NCI-H2107 treated with DMSO at 0.1 percent for 48 hours (cell line): ENCODE results near the gene ACSF3.
"Not testable (repeated sequence)": the region's sequence is repeated elsewhere in the genome, so short reads cannot be mapped to it uniquely, and the experiment has no call there.

Experiments used
- DNase-seq: peaks from one replicate; lab custom pipeline; 2025; ENCODE audit not compliant: unreplicated experiment; lab: John Stamatoyannopoulos, UW

The ACSF3 gene

DNA sequence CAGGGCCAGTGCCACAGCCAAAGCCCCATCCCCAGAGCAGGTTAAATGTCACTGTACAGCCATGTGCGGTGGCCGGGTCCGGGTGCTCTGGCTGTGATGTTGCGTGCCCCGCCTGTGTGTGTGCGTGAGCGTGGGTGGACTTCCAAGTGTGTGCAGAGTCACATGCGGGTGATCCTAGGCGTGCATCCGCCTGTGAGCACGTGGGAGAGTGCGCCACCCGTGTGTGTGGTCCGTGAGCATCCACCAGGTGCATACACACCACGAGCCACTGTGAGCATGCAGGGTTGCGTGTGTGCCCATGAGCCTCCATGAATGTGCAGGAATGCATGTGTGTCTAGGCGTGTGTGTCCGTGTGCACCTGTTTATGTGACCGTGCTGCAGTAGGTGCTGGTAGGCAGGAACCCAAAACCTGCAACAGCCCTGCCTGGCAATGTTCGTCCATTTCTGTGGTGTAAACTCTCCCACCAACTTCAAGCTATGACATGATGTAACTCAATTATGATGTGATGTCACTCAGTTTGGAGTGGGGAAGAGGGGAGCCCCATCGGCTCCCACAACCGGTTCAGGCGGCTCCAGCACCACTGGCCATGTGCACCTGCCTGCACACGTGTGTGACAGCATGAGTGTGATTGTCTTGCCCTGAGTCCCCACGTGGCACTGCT is 37.6 kb upstream of the ACSF3 start:
- DNase-seq: no peak

DNA sequence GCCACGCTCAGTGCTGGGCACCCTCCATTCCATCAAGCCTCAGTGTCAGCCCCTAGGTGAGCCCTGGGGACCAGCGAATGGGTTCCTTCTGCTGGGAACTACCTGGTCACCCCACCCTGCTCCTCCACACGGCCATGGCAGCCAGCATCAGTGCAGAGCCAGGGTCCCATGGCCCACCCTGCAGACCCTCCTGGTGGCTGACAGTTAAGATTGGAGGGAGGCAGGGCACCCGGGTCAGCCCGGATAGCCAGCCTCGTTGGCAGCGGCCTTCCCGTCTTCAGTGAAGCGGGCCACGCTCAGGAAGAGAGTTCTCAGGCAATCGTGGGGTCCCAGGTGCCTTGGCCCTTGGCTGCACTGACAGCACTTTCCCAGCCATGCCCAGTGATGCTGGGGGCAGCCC is 37.1 kb upstream of the ACSF3 start:
- DNase-seq: no peak

DNA sequence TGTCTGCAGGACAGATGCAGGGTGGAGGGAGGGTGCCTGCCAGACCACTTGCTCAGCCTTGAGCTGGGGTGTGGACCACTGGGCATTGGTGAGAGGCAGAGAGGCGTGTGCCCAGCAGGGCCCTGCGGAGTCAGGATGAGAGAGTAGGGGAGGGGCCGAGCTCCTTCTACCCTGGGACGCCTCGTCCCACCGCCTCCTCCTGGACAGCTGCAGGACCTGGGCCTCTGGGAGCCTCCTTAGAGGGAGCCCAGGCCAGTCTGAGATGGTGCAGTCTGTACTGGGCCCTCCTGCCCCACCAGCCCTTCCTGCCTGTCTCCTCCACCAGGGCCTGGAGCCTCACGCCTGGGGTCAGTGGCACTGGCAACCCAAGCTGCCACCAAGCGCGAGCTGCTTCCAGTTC is 35.9 kb upstream of the ACSF3 start:
- no peak for DNase-seq

- no peak for DNase-seq
These were observed 34.8 kb upstream of the ACSF3 start for GRCh38 chr16:89058812-89059211.

DNA sequence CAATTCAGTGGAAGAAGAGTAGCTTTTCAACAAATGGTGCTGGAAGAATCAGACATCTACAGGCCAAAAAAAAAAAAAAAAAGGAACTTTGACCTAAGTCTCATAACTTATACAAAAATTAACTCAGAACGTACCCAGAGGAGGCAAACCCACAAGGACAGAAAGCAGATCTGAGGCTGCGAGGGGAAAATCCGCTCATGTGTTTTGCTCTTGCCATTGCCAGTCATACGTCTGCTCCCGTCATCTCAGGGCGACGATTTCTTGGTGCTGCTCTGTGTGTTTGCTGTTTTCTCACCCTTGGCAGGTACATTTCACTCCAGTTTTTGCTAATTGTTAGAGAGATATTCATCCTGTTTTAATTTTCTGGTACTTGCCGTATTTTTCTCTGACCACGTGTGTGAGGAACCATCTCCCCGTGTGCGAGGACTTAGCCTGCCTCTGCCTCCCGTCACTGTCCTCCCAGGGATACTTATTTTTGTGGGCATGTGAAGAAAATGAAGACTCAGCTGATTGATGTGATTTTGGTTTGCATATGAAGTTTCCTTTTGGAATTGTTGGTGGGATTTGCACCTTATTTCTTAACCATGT is 33.4 kb upstream of the ACSF3 start:
- DNase-seq: no peak

DNA sequence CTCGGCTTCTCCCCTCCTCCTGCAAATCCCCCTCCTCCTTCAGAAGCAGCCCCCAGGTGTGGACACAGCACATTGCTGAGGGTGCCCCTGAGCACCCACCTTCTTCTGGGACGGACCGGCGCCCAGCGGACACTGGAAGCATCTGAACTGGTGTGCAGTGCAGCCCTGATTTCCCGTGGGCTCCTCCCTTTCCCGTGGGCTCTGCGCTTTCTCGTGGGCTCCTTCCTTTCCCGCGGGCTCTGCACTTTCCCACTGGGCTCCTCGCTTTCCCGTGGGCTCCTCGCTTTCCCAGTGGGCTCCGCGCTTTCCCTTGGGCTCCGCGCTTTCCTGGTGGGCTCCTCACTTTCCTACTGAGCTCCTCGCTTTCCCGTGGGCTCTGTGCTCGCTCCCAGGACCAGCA is 32.6 kb upstream of the ACSF3 start:
- DNase-seq: no peak

DNA sequence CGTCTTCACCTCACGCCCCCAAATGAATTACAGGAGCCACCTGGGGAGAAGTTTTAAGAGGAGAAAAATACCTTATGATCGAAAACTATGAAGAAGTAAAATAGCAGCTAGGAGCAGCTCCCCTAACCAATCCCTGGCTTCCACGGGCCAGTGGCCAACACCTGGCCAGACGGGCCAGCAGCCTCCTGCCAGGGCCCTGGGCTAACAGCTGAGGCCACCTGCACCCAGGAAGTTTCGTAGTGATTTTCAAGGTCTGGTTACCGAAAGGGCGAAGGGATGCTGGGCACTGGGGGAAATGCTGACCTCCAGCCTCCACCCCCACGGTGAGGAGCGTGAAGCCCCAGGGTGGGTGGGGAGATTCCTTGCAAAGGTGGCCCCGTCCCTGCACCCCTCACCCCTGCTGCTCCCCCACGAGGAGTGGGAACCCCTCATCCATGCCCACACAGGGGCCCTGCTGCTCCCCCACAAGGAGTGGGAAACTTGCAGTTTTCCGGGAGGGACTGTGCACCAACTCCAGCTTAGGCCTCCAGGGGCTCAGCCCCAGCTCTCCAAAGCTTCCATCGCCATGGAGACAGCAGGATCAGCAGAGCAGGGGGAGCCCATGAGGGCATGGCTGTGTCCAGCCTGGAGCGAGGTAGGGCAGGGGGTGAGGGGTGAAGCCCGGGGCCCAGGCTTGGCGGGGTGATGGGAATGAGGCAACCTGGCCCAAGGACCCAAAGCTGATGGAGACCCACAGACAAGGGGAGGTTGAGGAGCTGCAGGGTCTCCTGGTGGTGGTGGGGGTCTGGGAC is 31.9 kb upstream of the ACSF3 start:
- no peak for DNase-seq

DNA sequence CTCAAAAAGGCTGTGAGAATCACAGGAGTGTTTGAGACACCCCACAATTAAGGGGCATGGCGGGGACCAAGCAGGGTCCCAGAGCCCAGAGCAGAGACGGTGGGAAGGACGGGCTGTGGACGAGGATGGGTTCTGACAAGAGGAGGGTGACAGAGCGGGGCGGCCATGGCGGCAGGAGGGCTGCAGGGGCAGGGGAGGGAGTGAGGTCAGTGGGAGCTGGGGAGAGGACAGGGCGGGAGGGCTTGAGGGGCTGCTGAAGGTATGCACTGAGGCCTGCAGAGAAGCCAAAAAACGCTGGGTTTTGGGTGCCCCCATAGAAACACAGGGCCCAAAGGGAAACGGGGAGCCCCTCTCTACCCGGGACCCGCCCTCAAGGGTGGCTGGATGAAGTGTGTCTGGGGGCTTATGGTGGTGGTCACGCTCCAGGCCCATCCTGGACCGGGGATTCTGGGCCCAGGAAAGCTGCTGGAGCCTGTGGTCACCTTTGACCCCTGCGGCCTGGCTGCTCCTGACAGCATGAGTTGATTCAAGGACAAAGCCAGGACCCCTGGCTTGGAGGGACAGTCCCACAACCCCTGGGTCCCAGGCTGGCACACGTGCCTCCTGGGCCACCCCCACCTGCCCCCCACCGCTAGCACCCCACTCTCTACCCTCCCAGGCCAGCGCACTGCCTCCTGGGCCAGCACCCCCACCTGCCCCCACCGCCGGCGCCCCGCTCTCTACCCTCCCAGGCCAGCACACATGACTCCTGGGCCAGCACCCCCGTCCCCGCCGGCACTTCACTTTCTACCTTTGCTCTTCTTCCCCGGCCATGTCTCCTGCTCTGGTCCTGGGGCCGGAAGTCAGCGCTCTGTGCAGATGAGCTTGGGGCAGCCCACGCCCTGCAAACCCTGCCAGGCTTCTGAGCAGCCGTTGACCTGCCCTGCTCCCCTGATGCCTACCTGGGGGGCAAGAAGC is 31.0 kb upstream of the ACSF3 start:
- no peak for DNase-seq

- no peak for DNase-seq
These were observed 29.8 kb upstream of the ACSF3 start for GRCh38 chr16:89063768-89064320.

DNA sequence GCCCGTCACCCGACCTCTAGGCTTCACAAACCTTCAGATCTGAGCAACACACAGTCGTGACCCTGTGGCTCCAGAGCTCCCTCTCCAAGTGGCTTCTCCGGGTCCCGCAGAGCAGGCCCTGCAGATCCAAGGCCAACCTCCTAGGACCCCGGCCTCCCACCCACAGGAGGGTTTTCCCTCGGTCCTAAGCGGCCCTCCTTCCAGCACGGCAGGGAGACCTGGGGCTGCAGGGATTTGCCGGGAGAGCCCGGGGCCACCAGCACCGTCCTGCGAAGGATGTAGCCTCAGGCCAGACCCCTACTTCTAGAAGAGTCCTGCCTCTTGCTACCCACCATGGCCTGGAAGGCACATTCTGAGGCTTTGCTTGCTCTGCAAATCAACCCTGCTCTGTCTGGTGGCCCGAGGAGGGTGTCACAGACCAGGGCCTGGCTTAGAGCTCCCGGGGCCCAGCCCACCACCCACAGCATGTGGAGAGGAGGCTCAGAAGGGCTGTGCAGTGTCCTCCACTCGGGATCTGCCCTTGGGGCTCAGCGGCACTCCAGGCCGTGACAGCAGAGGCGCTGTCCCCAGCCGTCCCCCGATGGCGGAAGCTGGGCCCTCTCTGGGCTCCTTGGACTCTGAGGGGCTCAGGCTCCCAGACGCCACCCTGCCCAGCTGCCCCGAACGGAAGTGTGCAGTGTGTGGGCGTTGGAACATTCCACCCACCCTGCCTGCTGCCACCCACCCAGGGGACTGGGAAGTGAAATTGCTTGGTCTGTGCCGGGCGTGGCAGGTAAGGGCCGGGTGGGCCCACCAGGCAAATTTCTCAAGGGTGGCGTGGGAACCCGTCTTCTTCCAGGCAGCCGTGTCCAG is 28.8 kb upstream of the ACSF3 start:
- DNase-seq: no peak

- DNase-seq: no peak
These were observed 28.2 kb upstream of the ACSF3 start for GRCh38 chr16:89065458-89065822.

GRCh38 chr16:89066721-89067120 is 26.9 kb upstream of the ACSF3 start:
- DNase-seq: no peak

DNA sequence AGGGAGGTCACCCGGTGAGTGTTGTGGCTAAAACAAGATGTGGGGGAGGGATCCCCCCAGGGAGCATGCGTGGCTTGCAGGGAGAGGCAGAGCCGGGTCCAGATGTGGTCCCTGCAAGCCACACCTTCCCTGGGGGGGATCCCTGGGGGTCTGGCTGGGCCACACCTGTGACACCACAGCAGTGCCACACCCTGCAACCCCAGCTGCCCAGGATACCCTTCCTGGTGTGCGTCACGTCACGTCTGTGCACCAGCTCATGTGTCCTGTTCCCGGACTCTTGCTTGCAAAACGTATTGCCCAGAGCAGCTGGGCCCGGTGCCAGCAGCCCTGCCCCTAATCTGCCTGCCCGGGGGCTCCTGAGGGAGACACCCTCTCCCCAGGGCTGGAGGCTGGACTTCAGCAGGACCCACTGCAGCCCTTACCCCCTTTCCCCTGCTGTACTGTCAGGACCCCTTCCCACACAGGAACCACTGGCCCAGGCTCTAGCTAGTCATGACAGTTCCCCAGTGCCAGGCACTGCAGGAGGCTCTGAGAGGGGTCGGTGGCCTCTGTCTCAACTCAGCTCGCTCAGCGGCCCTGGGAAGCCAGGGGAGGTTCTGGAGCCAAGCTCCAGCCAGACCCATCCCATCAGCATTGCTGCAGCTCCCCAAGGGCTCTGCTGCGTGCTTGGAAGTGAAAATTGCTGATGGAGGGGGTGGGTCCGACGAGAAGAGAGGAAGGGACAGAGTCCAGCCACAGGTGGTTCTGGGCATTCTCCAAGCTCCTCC is 25.8 kb upstream of the ACSF3 start:
- DNase-seq: no peak

DNA sequence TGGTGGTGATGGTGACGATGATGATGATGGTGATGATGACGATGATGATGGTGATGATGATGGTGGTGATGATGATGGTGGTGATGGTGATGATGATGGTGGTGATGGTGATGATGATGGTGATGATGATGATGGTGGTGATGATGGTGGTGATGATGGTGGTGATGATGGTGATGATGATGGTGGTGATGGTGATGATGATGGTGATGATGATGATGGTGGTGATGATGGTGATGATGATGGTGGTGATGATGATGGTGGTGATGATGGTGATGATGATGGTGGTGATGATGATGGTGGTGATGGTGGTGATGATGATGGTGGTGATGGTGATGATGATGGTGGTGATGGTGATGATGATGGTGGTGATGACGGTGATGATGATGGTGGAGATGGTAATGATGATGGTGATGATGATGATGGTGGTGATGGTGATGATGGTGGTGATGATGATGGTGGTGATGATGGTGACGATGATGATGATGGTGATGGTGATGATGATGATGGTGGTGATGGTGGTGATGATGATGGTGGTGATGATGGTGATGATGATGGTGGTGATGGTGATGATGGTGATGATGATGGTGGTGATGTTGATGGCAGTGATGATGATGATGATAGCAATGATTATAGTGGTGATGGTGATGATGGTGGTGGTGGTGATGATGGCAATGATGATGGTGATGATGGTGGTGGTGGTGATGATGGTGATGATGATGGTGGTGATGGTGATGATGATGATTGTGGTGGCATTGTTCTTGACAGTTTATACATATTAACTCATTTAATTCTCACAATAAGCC is 24.6 kb upstream of the ACSF3 start:
- DNase-seq: not testable (repeated sequence)

GRCh38 chr16:89069920-89070319 is 23.7 kb upstream of the ACSF3 start:
- no peak for DNase-seq

DNA sequence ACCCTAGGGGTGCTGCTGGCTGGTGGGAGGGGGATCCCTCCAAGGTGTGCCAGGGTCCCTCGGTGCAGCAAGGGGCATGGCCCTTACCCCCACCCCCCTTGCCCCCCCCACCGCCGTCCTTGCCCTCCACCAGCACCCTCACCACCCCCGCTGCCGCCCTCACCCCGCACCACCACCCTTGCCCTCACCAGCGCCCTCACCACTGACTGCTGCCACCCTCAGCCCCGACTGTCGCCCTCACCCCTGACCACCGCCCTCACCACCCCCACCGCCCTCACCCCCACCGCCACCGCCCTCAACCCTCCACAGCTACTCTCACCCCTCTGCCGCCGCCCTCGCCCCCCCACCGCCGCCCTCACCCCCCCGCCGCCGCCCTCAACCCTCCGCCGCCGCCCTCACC is 23.1 kb upstream of the ACSF3 start:
- no peak for DNase-seq

DNA sequence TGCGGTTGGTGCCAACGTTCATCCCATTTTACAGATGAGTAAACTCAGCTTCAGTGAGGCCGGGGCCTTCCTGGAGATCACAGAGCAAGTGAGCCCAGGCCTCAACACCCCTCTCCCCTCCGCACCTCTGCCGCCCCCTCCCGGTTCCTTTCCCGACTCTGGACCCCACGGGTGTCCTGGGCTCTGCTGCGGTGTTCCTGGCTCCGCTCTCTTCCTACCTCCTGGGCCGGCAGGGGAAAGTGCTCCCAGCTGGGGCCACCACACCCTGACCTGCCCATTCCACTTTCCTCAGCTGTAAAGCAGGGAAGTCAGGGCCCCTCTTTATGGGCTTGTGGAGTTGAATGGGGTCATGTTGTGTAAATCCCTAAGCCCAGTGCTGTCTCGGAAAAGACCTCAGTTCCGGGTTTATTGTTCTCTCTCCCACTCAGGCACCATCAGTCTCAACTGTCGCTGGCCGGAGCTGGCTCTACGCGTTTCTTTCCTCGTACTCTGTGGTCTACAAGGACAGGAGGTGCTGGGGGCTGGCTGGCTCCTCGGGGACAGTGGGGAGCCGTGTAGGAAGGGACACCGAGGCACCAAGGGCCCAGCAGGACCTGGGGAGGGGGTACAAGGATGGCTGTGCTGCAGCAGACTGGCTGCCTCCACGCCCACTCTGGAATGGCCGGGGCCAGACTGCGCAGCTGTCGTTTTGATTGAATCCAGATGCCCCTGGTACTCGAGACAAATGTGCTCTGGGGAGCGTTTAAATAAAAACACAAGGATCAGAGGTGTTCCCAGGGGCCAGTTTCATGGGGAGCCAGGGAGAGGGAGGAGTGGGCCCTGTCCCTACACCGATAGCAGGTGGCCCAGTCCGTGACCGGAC is 21.7 kb upstream of the ACSF3 start:
- peak; percentile 41 for DNase-seq
